ENCODE results near the gene NPIPB2. TPM values are rescaled to one million over a fixed set of nuclear protein-coding genes. Genes with fewer than 3 reads are reported as not detected.

Gene NPIPB2
- total RNA-seq, 6 experiments from 2014 or later: 2.1 to 10.2 (median 4.2) TPM

DNA sequence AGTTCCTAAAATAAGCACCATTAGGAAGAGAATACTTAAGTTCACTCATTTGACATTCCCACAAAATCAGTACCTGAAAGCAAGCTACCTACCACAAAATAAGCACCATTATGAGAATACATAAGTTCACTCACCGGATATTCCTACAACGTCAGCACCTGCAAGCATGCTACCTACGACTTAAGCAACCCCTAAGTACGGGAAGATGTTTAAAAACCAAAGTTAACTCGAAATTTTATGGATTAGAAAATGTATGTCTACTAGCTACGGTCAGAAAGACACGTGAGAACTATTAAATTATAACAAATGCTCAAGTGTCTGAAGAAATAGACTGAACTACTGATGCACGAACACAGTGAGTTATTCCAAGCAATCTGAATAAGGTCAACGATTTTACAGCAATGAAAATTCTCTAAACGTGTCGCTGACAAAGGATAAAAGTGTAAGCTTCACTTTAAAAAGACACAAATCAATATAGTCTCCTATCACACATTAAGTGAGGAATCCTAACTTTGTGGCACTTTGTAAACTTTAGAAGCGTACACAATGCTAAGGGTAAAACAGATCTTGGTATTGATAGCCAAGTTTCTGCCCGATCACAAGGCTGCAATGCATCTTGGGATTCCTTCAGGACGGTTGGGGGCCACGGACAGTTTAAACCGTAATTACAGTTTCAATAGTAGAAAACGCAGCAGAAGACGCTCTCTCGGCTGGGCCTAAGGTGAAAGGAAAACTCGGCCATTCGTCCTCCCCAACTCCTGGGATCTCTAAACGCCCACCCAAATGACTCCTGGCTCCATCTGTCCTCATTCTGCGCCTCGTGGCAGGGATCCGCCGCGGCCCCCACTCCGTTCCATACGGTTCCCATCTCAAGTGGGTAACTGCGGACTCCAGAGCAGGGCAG lies 27.4 kb downstream of the NPIPB2 start:
- peaks cover 0 to 40% (median 12%) of the 10 kb centered on the region in 4 donors for H3K4me1 ChIP-seq
- intact Hi-C loops (cut with DNase I): no loop called here
- DNase-seq (peak in 1 of 3 donors; percentile 55), ATAC-seq (peak in 1 of 4 donors; percentile 5)
- TF ChIP-seq POLR2A (IDR thresholded peaks at IDR 0.05): no peak
- TF ChIP-seq, protein P1, sequence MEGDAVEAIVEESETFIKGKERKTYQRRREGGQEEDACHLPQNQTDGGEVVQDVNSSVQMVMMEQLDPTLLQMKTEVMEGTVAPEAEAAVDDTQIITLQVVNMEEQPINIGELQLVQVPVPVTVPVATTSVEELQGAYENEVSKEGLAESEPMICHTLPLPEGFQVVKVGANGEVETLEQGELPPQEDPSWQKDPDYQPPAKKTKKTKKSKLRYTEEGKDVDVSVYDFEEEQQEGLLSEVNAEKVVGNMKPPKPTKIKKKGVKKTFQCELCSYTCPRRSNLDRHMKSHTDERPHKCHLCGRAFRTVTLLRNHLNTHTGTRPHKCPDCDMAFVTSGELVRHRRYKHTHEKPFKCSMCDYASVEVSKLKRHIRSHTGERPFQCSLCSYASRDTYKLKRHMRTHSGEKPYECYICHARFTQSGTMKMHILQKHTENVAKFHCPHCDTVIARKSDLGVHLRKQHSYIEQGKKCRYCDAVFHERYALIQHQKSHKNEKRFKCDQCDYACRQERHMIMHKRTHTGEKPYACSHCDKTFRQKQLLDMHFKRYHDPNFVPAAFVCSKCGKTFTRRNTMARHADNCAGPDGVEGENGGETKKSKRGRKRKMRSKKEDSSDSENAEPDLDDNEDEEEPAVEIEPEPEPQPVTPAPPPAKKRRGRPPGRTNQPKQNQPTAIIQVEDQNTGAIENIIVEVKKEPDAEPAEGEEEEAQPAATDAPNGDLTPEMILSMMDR (IDR thresholded peaks at IDR 0.05): no peak
- no peaks in the 10 kb centered on the region for H3K36me3 ChIP-seq
- H3K27ac ChIP-seq: peak overlapping the region; percentile 75 to 89 (median 78)
- peak overlapping the region; percentile 86 to 93 (median 86) for H3K4me3 ChIP-seq
- no peaks in the 10 kb centered on the region for H3K27me3 ChIP-seq
- under 1% methylated on average over 16 of the region's 30 CpGs for WGBS (ENCODE audit: insufficient coverage, low coverage, low lambda C conversion rate, missing lambda C conversion rate)
- H3K9me3 ChIP-seq: no peaks in the 10 kb centered on the region

- Histone ChIP-seq H3K36me3 (no peaks in the 10 kb centered on the region), H3K27ac (peak overlapping the region in 1 of 3 donors; percentile 14), H3K9me3 (no peaks in the 10 kb centered on the region), H3K4me1 (peaks cover 0 to 40% (median 12%) of the 10 kb centered on the region in 4 donors), H3K4me3 (peak overlapping the region in 2 of 3 donors; percentile 86 to 93), H3K27me3 (no peaks in the 10 kb centered on the region)
- intact Hi-C loops (cut with DNase I): no loop called here
- DNase-seq (no peak), ATAC-seq (no peak)
- no peak for TF ChIP-seq POLR2A (IDR thresholded peaks at IDR 0.05)
- 43% methylated on average over 12 of the region's 12 CpGs for WGBS (ENCODE audit: insufficient coverage, low coverage, low lambda C conversion rate, missing lambda C conversion rate)
These were observed 28.3 kb downstream of the NPIPB2 start for GRCh38 chr16:11913425-11914079.

- no peak for TF ChIP-seq POLR2A (IDR thresholded peaks at IDR 0.05)
- TF ChIP-seq, protein P1 (IDR thresholded peaks at IDR 0.05): no peak
- Histone ChIP-seq H3K4me1 (peaks cover 0 to 33% (median 12%) of the 10 kb centered on the region in 4 donors), H3K9me3 (no peaks in the 10 kb centered on the region), H3K4me3 (no peak overlapping the region), H3K27ac (no peak overlapping the region), H3K27me3 (no peaks in the 10 kb centered on the region), H3K36me3 (no peaks in the 10 kb centered on the region)
- 77% methylated on average over 18 of the region's 18 CpGs for whole genome bisulfite sequencing (ENCODE audit: insufficient coverage, low coverage, low lambda C conversion rate, missing lambda C conversion rate)
- no peak for ATAC-seq
- no peak for DNase-seq
- intact Hi-C loops (cut with DNase I): no loop called here
These were observed 31.9 kb downstream of the NPIPB2 start for GRCh38 chr16:11909653-11910545.

- peaks cover 0 to 14% (median 5%) of the 10 kb centered on the region in 4 donors for H3K4me1 ChIP-seq
- H3K4me3 ChIP-seq: no peak overlapping the region
- intact Hi-C loops (cut with DNase I): no loop called here
- no peak overlapping the region for H3K27ac ChIP-seq
- H3K36me3 ChIP-seq: no peaks in the 10 kb centered on the region
- DNase-seq (no peak), ATAC-seq (no peak)
- no peaks in the 10 kb centered on the region for H3K27me3 ChIP-seq
- 94% methylated on average over 5 of the region's 8 CpGs for WGBS (ENCODE audit: insufficient coverage, low coverage, low lambda C conversion rate, missing lambda C conversion rate)
- no peak for TF ChIP-seq POLR2A (IDR thresholded peaks at IDR 0.05)
- TF ChIP-seq, protein P1 (IDR thresholded peaks at IDR 0.05): no peak
- H3K9me3 ChIP-seq: no peaks in the 10 kb centered on the region
These were observed 34.5 kb downstream of the NPIPB2 start for GRCh38 chr16:11907160-11907970.

Data from right lobe of liver (tissue), 6 donors.